HepG2 (cell line): ENCODE measurements around the gene GNPDA1. TPM values are rescaled to one million over a fixed set of nuclear protein-coding genes. Genes with fewer than 3 reads are reported as not detected.
A peak's percentile ranks its signal among the peaks of the same experiment; 100 is the strongest.

Source experiments
- CREB1 ChIP-seq, 2 experiments: fragments of 450-650 bp in 1 of 2; IDR thresholded peaks; 2 replicates each; pipeline ENCODE4 v1.6.1; 2016 to 2017; ENCODE audit warnings: control low read depth in 1 of 2, mild to moderate bottlenecking in 1 of 2, missing compliant biosample characterization in 1 of 2, missing genetic modification characterization in 1 of 2
- KLF12 ChIP-seq: sonication (generic); formaldehyde crosslinking; IDR thresholded peaks from 2 replicates; pipeline ENCODE4 v1.4.0; 2020; ENCODE audit warnings: missing genetic modification reagents, borderline replicate concordance
- MZF1 ChIP-seq: sonication (generic); formaldehyde crosslinking; IDR thresholded peaks from 2 replicates; pipeline ENCODE4 v1.8.1; 2023; ENCODE audit warnings: mild to moderate bottlenecking, missing genetic modification reagents, borderline replicate concordance
- NBN ChIP-seq: fragments of 450-650 bp; conservative IDR thresholded peaks from 2 replicates; pipeline ENCODE4 v1.6.1; 2017
- SIN3A ChIP-seq: IDR thresholded peaks from 2 replicates; pipeline ENCODE4 v1.6.1; 2011; ENCODE audit warnings: low read depth, mild to moderate bottlenecking, control low read depth, low read length, borderline replicate concordance
- SIN3B ChIP-seq: fragments of 150-350 bp; IDR thresholded peaks from 2 replicates; pipeline ENCODE4 v1.6.1; 2014; ENCODE audit warnings: low read length
- TEAD2 ChIP-seq: sonication (generic); formaldehyde crosslinking; IDR thresholded peaks from 2 replicates; pipeline ENCODE4 v1.9.0; 2021; ENCODE audit warnings: missing genetic modification reagents
- ZNF232 ChIP-seq: sonication (generic); formaldehyde crosslinking; IDR thresholded peaks from 2 replicates; pipeline ENCODE4 v1.4.0; 2020; ENCODE audit warnings: missing genetic modification reagents, borderline replicate concordance
- ZNF709 ChIP-seq: sonication (generic); formaldehyde crosslinking; IDR thresholded peaks from 2 replicates; pipeline ENCODE4 v1.5.0; 2020; ENCODE audit warnings: mild to moderate bottlenecking, missing genetic modification reagents
- polyA plus RNA-seq, 8 experiments: library from polyadenylated mRNA; depleted of rRNA in 3 of 8; stranded (reverse) in 7 of 8; unstranded in 1 of 8; fragments of >200 nt; fragmentation: Illumina TruSeq in 4 of 8; extraction: Trizol in 4 of 8; gene quantifications; 2 replicates each; pipeline versions ENCODE4 v1.2.1 to v1.2.3, GENCODE V29; 2011 to 2016; ENCODE audit warnings: low read depth in 4 of 8, missing spikeins in 1 of 8, mixed read lengths in 1 of 8; ENCODE audit not compliant: insufficient read depth in 1 of 8
- total RNA-seq, 5 experiments: library from RNA; depleted of rRNA; stranded (reverse); fragments of >200 nt; fragmentation: Illumina TruSeq; extraction: Trizol; gene quantifications; 2 replicates each; pipeline ENCODE4 v1.2.3, GENCODE V29; 2016; ENCODE audit warnings: low read depth in 1 of 5
- TF ChIP-seq, protein P1 (sequence below), 2 experiments: sonication (generic) in 1 of 2; formaldehyde crosslinking in 1 of 2; IDR thresholded peaks; 2 replicates each; pipeline versions ENCODE4 v1.4.0 to v1.6.1; 2018 to 2020; ENCODE audit warnings: missing genetic modification reagents in 2 of 2, borderline replicate concordance in 1 of 2, low read depth in 1 of 2, mild to moderate bottlenecking in 1 of 2, missing biosample characterization in 1 of 2
- TF ChIP-seq, protein P2 (sequence below): sonication (generic); formaldehyde crosslinking; IDR thresholded peaks from 2 replicates; pipeline ENCODE4 v1.8.1; 2023; ENCODE audit warnings: missing genetic modification reagents, inconsistent platforms, borderline replicate concordance
- TF ChIP-seq, protein P3 (sequence below): sonication (generic); formaldehyde crosslinking; IDR thresholded peaks from 2 replicates; pipeline ENCODE4 v1.5.0; 2020; ENCODE audit warnings: mild to moderate bottlenecking, missing genetic modification reagents, moderate library complexity
- TF ChIP-seq, protein P4 (sequence below): sonication (generic); formaldehyde crosslinking; IDR thresholded peaks from 2 replicates; pipeline ENCODE4 v1.4.0; 2020; ENCODE audit warnings: mild to moderate bottlenecking, low read depth, missing genetic modification reagents
- TF ChIP-seq, protein P5 (sequence below): sonication (generic); formaldehyde crosslinking; IDR thresholded peaks from 2 replicates; pipeline ENCODE4 v1.4.0; 2020; ENCODE audit warnings: missing genetic modification reagents, borderline replicate concordance

Gene GNPDA1
- total and polyA plus RNA-seq, 2 of the 13 experiments (the other 11 are each of a cell fraction or from before 2014, with no cell fraction given), result 6.0 to 54.1 TPM

DNA sequence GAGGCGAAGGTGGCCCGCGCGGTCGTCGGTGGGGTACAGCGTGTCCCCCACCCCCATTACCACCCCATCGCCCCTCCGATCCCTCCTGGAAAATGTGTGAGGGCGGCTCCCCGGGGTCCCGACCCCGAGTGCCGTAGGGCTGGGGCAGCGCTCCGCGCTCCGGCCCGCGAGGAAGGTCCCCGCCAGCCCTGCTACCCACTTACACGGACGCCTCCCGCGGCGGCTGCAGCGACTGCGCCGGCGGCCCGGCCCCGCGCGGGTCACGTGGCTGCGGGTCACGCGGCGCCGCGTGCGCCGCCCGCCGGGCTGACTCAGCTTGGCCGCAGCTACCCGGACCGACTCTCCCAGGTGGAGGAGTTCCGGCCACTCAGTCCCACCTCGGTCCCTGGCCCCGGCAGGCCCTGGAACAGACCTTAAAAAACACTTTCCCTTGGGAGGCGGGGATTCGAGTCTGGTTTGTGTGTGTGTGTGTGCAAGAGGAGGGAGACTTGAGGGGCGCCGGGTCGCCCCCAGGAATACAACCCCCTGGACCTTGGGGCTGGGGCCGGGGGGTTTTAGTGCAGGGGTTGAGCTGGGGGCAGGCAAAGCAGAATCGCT is at the start of gene GNPDA1 (continued):
- TF ChIP-seq, protein P1, sequence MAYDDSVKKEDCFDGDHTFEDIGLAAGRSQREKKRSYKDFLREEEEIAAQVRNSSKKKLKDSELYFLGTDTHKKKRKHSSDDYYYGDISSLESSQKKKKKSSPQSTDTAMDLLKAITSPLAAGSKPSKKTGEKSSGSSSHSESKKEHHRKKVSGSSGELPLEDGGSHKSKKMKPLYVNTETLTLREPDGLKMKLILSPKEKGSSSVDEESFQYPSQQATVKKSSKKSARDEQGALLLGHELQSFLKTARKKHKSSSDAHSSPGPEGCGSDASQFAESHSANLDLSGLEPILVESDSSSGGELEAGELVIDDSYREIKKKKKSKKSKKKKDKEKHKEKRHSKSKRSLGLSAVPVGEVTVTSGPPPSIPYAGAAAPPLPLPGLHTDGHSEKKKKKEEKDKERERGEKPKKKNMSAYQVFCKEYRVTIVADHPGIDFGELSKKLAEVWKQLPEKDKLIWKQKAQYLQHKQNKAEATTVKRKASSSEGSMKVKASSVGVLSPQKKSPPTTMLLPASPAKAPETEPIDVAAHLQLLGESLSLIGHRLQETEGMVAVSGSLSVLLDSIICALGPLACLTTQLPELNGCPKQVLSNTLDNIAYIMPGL (CRISPR knock-in tag; IDR thresholded peaks at IDR 0.05; ENCODE audit: borderline replicate concordance in 1 of 2, low read depth in 1 of 2), result no peak; a peak in 1 of 4 replicates
- TF ChIP-seq TEAD2 (CRISPR knock-in tag) (no peak), MZF1 (CRISPR knock-in tag) (no peak), NBN (no peak), SIN3A (peak; percentile 77; the same call in 1 of the 2 replicates), ZNF232 (CRISPR knock-in tag) (peak; percentile 63; the same call in 1 of the 2 replicates), KLF12 (CRISPR knock-in tag) (no peak), ZNF709 (CRISPR knock-in tag) (no peak), CREB1 (IDR thresholded peaks at IDR 0.05) (no peak), CREB1 (CRISPR knock-in tag; IDR thresholded peaks at IDR 0.05) (no peak), SIN3B (no peak)
- TF ChIP-seq, protein P2, sequence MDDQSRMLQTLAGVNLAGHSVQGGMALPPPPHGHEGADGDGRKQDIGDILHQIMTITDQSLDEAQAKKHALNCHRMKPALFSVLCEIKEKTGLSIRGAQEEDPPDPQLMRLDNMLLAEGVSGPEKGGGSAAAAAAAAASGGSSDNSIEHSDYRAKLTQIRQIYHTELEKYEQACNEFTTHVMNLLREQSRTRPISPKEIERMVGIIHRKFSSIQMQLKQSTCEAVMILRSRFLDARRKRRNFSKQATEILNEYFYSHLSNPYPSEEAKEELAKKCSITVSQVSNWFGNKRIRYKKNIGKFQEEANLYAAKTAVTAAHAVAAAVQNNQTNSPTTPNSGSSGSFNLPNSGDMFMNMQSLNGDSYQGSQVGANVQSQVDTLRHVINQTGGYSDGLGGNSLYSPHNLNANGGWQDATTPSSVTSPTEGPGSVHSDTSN (CRISPR knock-in tag), result no peak
- TF ChIP-seq, protein P3, sequence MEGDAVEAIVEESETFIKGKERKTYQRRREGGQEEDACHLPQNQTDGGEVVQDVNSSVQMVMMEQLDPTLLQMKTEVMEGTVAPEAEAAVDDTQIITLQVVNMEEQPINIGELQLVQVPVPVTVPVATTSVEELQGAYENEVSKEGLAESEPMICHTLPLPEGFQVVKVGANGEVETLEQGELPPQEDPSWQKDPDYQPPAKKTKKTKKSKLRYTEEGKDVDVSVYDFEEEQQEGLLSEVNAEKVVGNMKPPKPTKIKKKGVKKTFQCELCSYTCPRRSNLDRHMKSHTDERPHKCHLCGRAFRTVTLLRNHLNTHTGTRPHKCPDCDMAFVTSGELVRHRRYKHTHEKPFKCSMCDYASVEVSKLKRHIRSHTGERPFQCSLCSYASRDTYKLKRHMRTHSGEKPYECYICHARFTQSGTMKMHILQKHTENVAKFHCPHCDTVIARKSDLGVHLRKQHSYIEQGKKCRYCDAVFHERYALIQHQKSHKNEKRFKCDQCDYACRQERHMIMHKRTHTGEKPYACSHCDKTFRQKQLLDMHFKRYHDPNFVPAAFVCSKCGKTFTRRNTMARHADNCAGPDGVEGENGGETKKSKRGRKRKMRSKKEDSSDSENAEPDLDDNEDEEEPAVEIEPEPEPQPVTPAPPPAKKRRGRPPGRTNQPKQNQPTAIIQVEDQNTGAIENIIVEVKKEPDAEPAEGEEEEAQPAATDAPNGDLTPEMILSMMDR (CRISPR knock-in tag), result no peak
- TF ChIP-seq, protein P4, sequence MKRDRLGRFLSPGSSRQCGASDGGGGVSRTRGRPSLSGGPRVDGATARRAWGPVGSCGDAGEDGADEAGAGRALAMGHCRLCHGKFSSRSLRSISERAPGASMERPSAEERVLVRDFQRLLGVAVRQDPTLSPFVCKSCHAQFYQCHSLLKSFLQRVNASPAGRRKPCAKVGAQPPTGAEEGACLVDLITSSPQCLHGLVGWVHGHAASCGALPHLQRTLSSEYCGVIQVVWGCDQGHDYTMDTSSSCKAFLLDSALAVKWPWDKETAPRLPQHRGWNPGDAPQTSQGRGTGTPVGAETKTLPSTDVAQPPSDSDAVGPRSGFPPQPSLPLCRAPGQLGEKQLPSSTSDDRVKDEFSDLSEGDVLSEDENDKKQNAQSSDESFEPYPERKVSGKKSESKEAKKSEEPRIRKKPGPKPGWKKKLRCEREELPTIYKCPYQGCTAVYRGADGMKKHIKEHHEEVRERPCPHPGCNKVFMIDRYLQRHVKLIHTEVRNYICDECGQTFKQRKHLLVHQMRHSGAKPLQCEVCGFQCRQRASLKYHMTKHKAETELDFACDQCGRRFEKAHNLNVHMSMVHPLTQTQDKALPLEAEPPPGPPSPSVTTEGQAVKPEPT (CRISPR knock-in tag), result no peak
- TF ChIP-seq, protein P5, sequence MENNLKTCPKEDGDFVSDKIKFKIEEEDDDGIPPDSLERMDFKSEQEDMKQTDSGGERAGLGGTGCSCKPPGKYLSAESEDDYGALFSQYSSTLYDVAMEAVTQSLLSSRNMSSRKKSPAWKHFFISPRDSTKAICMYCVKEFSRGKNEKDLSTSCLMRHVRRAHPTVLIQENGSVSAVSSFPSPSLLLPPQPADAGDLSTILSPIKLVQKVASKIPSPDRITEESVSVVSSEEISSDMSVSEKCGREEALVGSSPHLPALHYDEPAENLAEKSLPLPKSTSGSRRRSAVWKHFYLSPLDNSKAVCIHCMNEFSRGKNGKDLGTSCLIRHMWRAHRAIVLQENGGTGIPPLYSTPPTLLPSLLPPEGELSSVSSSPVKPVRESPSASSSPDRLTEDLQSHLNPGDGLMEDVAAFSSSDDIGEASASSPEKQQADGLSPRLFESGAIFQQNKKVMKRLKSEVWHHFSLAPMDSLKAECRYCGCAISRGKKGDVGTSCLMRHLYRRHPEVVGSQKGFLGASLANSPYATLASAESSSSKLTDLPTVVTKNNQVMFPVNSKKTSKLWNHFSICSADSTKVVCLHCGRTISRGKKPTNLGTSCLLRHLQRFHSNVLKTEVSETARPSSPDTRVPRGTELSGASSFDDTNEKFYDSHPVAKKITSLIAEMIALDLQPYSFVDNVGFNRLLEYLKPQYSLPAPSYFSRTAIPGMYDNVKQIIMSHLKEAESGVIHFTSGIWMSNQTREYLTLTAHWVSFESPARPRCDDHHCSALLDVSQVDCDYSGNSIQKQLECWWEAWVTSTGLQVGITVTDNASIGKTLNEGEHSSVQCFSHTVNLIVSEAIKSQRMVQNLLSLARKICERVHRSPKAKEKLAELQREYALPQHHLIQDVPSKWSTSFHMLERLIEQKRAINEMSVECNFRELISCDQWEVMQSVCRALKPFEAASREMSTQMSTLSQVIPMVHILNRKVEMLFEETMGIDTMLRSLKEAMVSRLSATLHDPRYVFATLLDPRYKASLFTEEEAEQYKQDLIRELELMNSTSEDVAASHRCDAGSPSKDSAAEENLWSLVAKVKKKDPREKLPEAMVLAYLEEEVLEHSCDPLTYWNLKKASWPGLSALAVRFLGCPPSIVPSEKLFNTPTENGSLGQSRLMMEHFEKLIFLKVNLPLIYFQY, result no peak
